H9 (cell line): ENCODE data around the gene SLC25A41. TPM values are rescaled to one million over a fixed set of nuclear protein-coding genes. Genes with fewer than 3 reads are reported as not detected.

Experiments
- DNase-seq: peaks from one replicate; pipeline ENCODE4 v3.0.0-alpha.2; 2017
- H2AFZ ChIP-seq: one replicate; pipeline ENCODE4 v1.6.1; 2013; ENCODE audit warnings: mild to moderate bottlenecking, low read length, control low read depth, moderate library complexity
- H2AK5ac ChIP-seq: 2 replicates; pipeline ENCODE4 v1.6.1; 2013; ENCODE audit warnings: low read length, control low read depth, mixed read lengths; ENCODE audit not compliant: insufficient read length
- H2BK120ac ChIP-seq: one replicate; pipeline ENCODE4 v1.6.1; 2013; ENCODE audit warnings: low read depth, mild to moderate bottlenecking, low read length, control low read depth, inconsistent platforms; ENCODE audit not compliant: poor library complexity, severe bottlenecking
- H2BK12ac ChIP-seq: 2 replicates; pipeline ENCODE4 v1.6.1; 2013; ENCODE audit warnings: low read length, control low read depth, mixed read lengths, low read depth; ENCODE audit not compliant: insufficient read length
- H2BK15ac ChIP-seq: 2 replicates; pipeline ENCODE4 v1.6.1; 2013; ENCODE audit warnings: low read depth, low read length, control low read depth
- H2BK20ac ChIP-seq: one replicate; pipeline ENCODE4 v1.6.1; 2013; ENCODE audit warnings: low read depth, mild to moderate bottlenecking, low read length, control low read depth, inconsistent platforms; ENCODE audit not compliant: poor library complexity, severe bottlenecking
- H2BK5ac ChIP-seq: 2 replicates; pipeline ENCODE4 v1.6.1; 2013; ENCODE audit warnings: low read length, control low read depth, mixed read lengths; ENCODE audit not compliant: insufficient read length
- H3K14ac ChIP-seq: 2 replicates; pipeline ENCODE4 v1.6.1; 2013; ENCODE audit warnings: low read length, control low read depth; ENCODE audit not compliant: insufficient read depth
- H3K18ac ChIP-seq: 2 replicates; pipeline ENCODE4 v1.6.1; 2013; ENCODE audit warnings: low read depth, mild to moderate bottlenecking, mixed read lengths, low read length, control low read depth; ENCODE audit not compliant: insufficient read length
- H3K23ac ChIP-seq: 2 replicates; pipeline ENCODE4 v1.6.1; 2013; ENCODE audit warnings: low read length, control low read depth, mixed read lengths, low read depth; ENCODE audit not compliant: insufficient read length
- H3K23me2 ChIP-seq: 2 replicates; pipeline ENCODE4 v1.6.1; 2013; ENCODE audit warnings: low read depth, mild to moderate bottlenecking, mixed read lengths, low read length, control low read depth; ENCODE audit not compliant: insufficient read length, poor library complexity, severe bottlenecking
- H3K27ac ChIP-seq: 2 replicates; pipeline ENCODE4 v1.5.1; 2013; ENCODE audit warnings: low read length, control low read depth, mixed read lengths, low read depth; ENCODE audit not compliant: insufficient read length
- H3K27me3 ChIP-seq: 2 replicates; pipeline ENCODE4 v1.6.1; 2013; ENCODE audit warnings: low read length, control low read depth, inconsistent platforms; ENCODE audit not compliant: insufficient read depth
- H3K4ac ChIP-seq: 2 replicates; pipeline ENCODE4 v1.6.1; 2013; ENCODE audit warnings: low read depth, mild to moderate bottlenecking, control low read depth, inconsistent platforms, low read length, moderate library complexity
- H3K4me1 ChIP-seq: 2 replicates; pipeline ENCODE4 v1.6.1; 2013; ENCODE audit warnings: low read length, control low read depth, inconsistent platforms; ENCODE audit not compliant: insufficient read depth
- H3K4me2 ChIP-seq: 2 replicates; pipeline ENCODE4 v1.6.1; 2013; ENCODE audit warnings: low read length, control low read depth, mixed read lengths; ENCODE audit not compliant: insufficient read length, insufficient read depth
- H3K56ac ChIP-seq: 2 replicates; pipeline ENCODE4 v1.6.1; 2013; ENCODE audit warnings: low read depth, mild to moderate bottlenecking, mixed read lengths, low read length, control low read depth; ENCODE audit not compliant: insufficient read length
- H3K79me1 ChIP-seq: 2 replicates; pipeline ENCODE4 v1.6.1; 2013; ENCODE audit warnings: low read depth, mild to moderate bottlenecking, moderate library complexity, low read length, control low read depth, inconsistent platforms; ENCODE audit not compliant: insufficient read depth, poor library complexity, severe bottlenecking
- H3K79me2 ChIP-seq: 2 replicates; pipeline ENCODE4 v1.6.1; 2013; ENCODE audit warnings: low read length, control low read depth, inconsistent platforms; ENCODE audit not compliant: insufficient read depth
- H3K9ac ChIP-seq: 2 replicates; pipeline ENCODE4 v1.6.1; 2013; ENCODE audit warnings: low read length, control low read depth, mixed read lengths; ENCODE audit not compliant: insufficient read length; ENCODE audit errors: extremely low read depth
- H3K9me3 ChIP-seq: one replicate; pipeline ENCODE4 v1.6.1; 2013; ENCODE audit warnings: low read depth, low read length, inconsistent platforms; ENCODE audit not compliant: control insufficient read depth
- H3T11ph ChIP-seq: one replicate; pipeline ENCODE4 v1.6.1; 2013; ENCODE audit warnings: mild to moderate bottlenecking, low read length, control low read depth, inconsistent platforms
- H4K20me1 ChIP-seq: one replicate; pipeline ENCODE4 v1.6.1; 2013; ENCODE audit not compliant: control insufficient read depth, insufficient read length, insufficient read depth
- H4K5ac ChIP-seq: 2 replicates; pipeline ENCODE4 v1.6.1; 2013; ENCODE audit warnings: low read depth, mild to moderate bottlenecking, mixed read lengths, low read length, control low read depth; ENCODE audit not compliant: insufficient read length
- H4K8ac ChIP-seq: replicated peaks from 2 replicates; pipeline ENCODE4 v1.6.1; 2013; ENCODE audit warnings: low read length, control low read depth, mixed read lengths, low read depth; ENCODE audit not compliant: insufficient read length
- H4K91ac ChIP-seq: 2 replicates; pipeline ENCODE4 v1.6.1; 2013; ENCODE audit warnings: low read depth, mild to moderate bottlenecking, moderate library complexity, mixed read lengths, low read length, control low read depth; ENCODE audit not compliant: insufficient read length
- H3K27ac Mint-ChIP-seq, 3 experiments: 2 replicates in 2 of 3; 3 replicates in 1 of 3; pipeline ENCODE4 v1.8.0; 2020 to 2021; ENCODE audit warnings: mixed read lengths in 3 of 3, mild to moderate bottlenecking in 1 of 3, moderate library complexity in 1 of 3
- H3K27me3 Mint-ChIP-seq: 2 replicates; pipeline ENCODE4 v1.8.0; 2021; ENCODE audit warnings: low read depth, mild to moderate bottlenecking, moderate library complexity, mixed read lengths
- H3K36me3 Mint-ChIP-seq, 3 experiments: 2 replicates in 2 of 3; 3 replicates in 1 of 3; pipeline ENCODE4 v1.8.0; 2020 to 2021; ENCODE audit warnings: low read depth in 3 of 3, mixed read lengths in 3 of 3; ENCODE audit not compliant: insufficient read depth in 1 of 3
- H3K4me1 Mint-ChIP-seq, 2 experiments: 2 replicates each; pipeline ENCODE4 v1.8.0; 2020; ENCODE audit warnings: mixed read lengths in 2 of 2
- H3K4me3 Mint-ChIP-seq, 2 experiments: 2 replicates in 1 of 2; 3 replicates in 1 of 2; pipeline ENCODE4 v1.8.0; 2020 to 2021; ENCODE audit warnings: mild to moderate bottlenecking in 2 of 2, mixed read lengths in 2 of 2, moderate library complexity in 1 of 2
- H3K9me3 Mint-ChIP-seq, 2 experiments: 2 replicates in 1 of 2; 3 replicates in 1 of 2; pipeline ENCODE4 v1.8.0; 2020; ENCODE audit warnings: mild to moderate bottlenecking in 2 of 2, mixed read lengths in 2 of 2, moderate library complexity in 1 of 2
- CTCF ChIP-seq: fragments of 200-600 bp; sonication (generic); conservative IDR thresholded peaks from 3 replicates; pipeline ENCODE4 v1.8.0; 2021; ENCODE audit warnings: antibody characterized with exemption, mild to moderate bottlenecking
- WGBS: extraction: QIAGEN DNeasy Blood & Tissue Kit; methylation state at CpG from one replicate; pipeline ENCODE4 v1.1.7; 2013; ENCODE audit warnings: missing lambda C conversion rate, low lambda C conversion rate, mixed read lengths; ENCODE audit not compliant: insufficient read length; ENCODE audit errors: extremely low coverage; 5-methylcytosine and 5-hydroxymethylcytosine counted together
- total RNA-seq: library from RNA; stranded (reverse); gene quantifications from 2 replicates; pipeline ENCODE4 v1.2.1, GENCODE V29; 2021

SLC25A41 gene
- total RNA-seq, 1 experiment from 2014 or later, result 0.20 TPM

DNA sequence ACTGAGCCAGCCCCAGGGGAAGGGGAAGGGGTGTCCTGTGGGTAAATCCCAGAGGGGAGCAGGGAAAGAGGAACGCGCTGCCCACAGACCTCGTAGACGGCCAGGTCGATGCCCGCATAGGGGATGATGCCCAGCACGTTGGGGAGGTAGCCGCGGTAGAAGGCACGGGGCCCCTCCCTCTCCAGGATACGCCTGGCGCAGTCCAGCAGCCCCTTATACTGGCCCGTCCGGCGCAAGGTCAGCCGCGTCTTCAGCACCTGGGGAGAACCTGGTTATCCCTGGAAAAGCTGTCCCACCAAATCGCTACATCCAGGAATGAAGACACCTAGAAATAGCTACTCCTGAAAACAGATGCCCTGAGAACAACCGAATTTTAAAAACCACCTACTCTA, 18.7 kb upstream of the SLC25A41 start:
- Histone ChIP-seq H3K9ac (no peak overlapping the region), H3K4me1 (no peaks in the 10 kb centered on the region), H3K23ac (no peak overlapping the region), H3K18ac (no peak overlapping the region), H3K79me2 (no peaks in the 10 kb centered on the region), H2AK5ac (no peak overlapping the region), H3K56ac (no peak overlapping the region), H2BK12ac (no peak overlapping the region), H2BK5ac (no peak overlapping the region), H3K27me3 (no peaks in the 10 kb centered on the region), H4K20me1 (no peaks in the 10 kb centered on the region), H2BK15ac (no peak overlapping the region), H4K8ac (no peak overlapping the region), H3K14ac (no peak overlapping the region), H2BK20ac (no peak overlapping the region), H3K23me2 (no peaks in the 10 kb centered on the region), H2AFZ (no peak overlapping the region), H4K91ac (no peak overlapping the region), H2BK120ac (no peak overlapping the region), H3K79me1 (no peaks in the 10 kb centered on the region), H3T11ph (no peak overlapping the region), H3K4ac (no peak overlapping the region), H3K9me3 (peaks cover 8% of the 10 kb centered on the region), H3K4me2 (no peak overlapping the region), H3K27ac (no peak overlapping the region), H4K5ac (no peak overlapping the region)
- WGBS, result no CpG with 5 or more reads among the region's 19 CpGs
- no peak for DNase-seq
- Mint-ChIP-seq H3K9me3 (peaks cover 6 to 7% of the 10 kb centered on the region in 2 experiments; a peak in 4 of 5 replicates), H3K4me1 (no peaks in the 10 kb centered on the region), H3K4me3 (no peak overlapping the region), H3K27me3 (no peaks in the 10 kb centered on the region), H3K36me3 (peaks cover 31 to 53% (median 48%) of the 10 kb centered on the region in 3 experiments), H3K27ac (no peak overlapping the region)
- TF ChIP-seq CTCF, result no peak
